Activated naive CD4-positive, alpha-beta T cell treated with anti-CD3 and anti-CD28 coated beads, Interleukin-2, amount 10 ng/mL, durations not matched to agents 7 days and 5 days (primary cell): Measurements from ENCODE around the gene ACSF3.
A peak's percentile ranks its signal among the peaks of the same experiment; 100 is the strongest.

Source experiments
- CTCF ChIA-PET: fragments of 350-600 bp; sonication (Branson Sonifier 250); formaldehyde crosslinking; loops from one replicate; lab custom pipeline; 2021; ENCODE audit warnings: antibody characterized with exemption; lab: Charles Lee
- DNase-seq: peaks from one replicate; pipeline ENCODE4 v3.0.0-alpha.2; 2020
- H3K27ac Mint-ChIP-seq: one replicate; pipeline ENCODE4 v1.8.0; 2021; ENCODE audit warnings: mild to moderate bottlenecking, moderate library complexity, mixed read lengths
- H3K27me3 Mint-ChIP-seq: one replicate; pipeline ENCODE4 v1.8.0; 2021; ENCODE audit warnings: mild to moderate bottlenecking, mixed read lengths
- H3K36me3 Mint-ChIP-seq: one replicate; pipeline ENCODE4 v1.8.0; 2021; ENCODE audit warnings: mixed read lengths
- H3K4me1 Mint-ChIP-seq: one replicate; pipeline ENCODE4 v1.8.0; 2021; ENCODE audit warnings: mixed read lengths
- H3K4me3 Mint-ChIP-seq: one replicate; pipeline ENCODE4 v1.8.0; 2021; ENCODE audit warnings: mild to moderate bottlenecking, moderate library complexity, mixed read lengths
- H3K9me3 Mint-ChIP-seq: one replicate; pipeline ENCODE4 v1.8.0; 2021; ENCODE audit warnings: mixed read lengths

ACSF3 gene

GRCh38 chr16:89168381-89169189 is 74.9 kb downstream of the ACSF3 start:
- Mint-ChIP-seq H3K36me3 (no peaks in the 10 kb centered on the region), H3K4me1 (peaks cover 8% of the 10 kb centered on the region), H3K4me3 (no peak overlapping the region), H3K27ac (no peak overlapping the region), H3K27me3 (peaks cover 60% of the 10 kb centered on the region), H3K9me3 (no peaks in the 10 kb centered on the region)
- DNase-seq = no peak
- CTCF ChIA-PET = interaction anchor here (0.6 to 2.4 kb wide), 4 partner anchors 44 to 431 kb away, joined by 3 to 7 read pairs (median 3); no protein-coding TSS in a partner anchor

- H3K4me3 Mint-ChIP-seq = no peak overlapping the region
Observed at GRCh38 chr16:89169778-89170177, 76.1 kb downstream of the ACSF3 start.

GRCh38 chr16:89170346-89171215 is 76.9 kb downstream of the ACSF3 start:
- H3K4me3 Mint-ChIP-seq = peak overlapping the region; percentile 47
- no peaks in the 10 kb centered on the region for H3K36me3 Mint-ChIP-seq
- peaks cover 66% of the 10 kb centered on the region for H3K27me3 Mint-ChIP-seq
- H3K27ac Mint-ChIP-seq = no peak overlapping the region
- peaks cover 8% of the 10 kb centered on the region for H3K4me1 Mint-ChIP-seq
- DNase-seq = peak; percentile 50
- CTCF ChIA-PET = interaction anchor here (0.7 to 1.6 kb wide), 2 partner anchors 329 to 433 kb away, joined by 3 read pairs; no protein-coding TSS in a partner anchor
- H3K9me3 Mint-ChIP-seq = no peaks in the 10 kb centered on the region

More at GRCh38 chr16:89169778-89170177, 76.1 kb downstream of the ACSF3 start:
- CTCF ChIA-PET = interaction anchor here (1.6 kb wide), 1 partner anchor 432 kb away, joined by 3 read pairs; no protein-coding TSS in a partner anchor
- no peaks in the 10 kb centered on the region for H3K9me3 Mint-ChIP-seq
- H3K27ac Mint-ChIP-seq = no peak overlapping the region
- H3K36me3 Mint-ChIP-seq = no peaks in the 10 kb centered on the region
- peaks cover 66% of the 10 kb centered on the region for H3K27me3 Mint-ChIP-seq
- no peak for DNase-seq
- H3K4me1 Mint-ChIP-seq = peaks cover 8% of the 10 kb centered on the region

- H3K4me1 Mint-ChIP-seq = peaks cover 8% of the 10 kb centered on the region
- DNase-seq = peak; percentile 96
- no peaks in the 10 kb centered on the region for H3K9me3 Mint-ChIP-seq
- H3K4me3 Mint-ChIP-seq = peak within 1 kb of the TSS; percentile 47
- peaks cover 63% of the 10 kb centered on the region for H3K27me3 Mint-ChIP-seq
- no peaks in the 10 kb centered on the region for H3K36me3 Mint-ChIP-seq
- no peak within 1 kb of the TSS for H3K27ac Mint-ChIP-seq
- CTCF ChIA-PET = interaction anchor here (0.7 to 1.6 kb wide), 2 partner anchors 328 to 434 kb away, joined by 3 read pairs; no protein-coding TSS in a partner anchor
Observed at GRCh38 chr16:89171216-89172170, 77.8 kb downstream of the ACSF3 start, which contains the start of gene CDH15. CDH15 (plus strand) TSS chr16:89171748; CDS start chr16:89171832, 84 bp downstream.

GRCh38 chr16:89172171-89172527 is 78.5 kb downstream of the ACSF3 start:
- CTCF ChIA-PET = no interaction called here
- Mint-ChIP-seq H3K4me1 (peaks cover 8% of the 10 kb centered on the region), H3K27me3 (peaks cover 59% of the 10 kb centered on the region), H3K4me3 (no peak overlapping the region), H3K9me3 (no peaks in the 10 kb centered on the region), H3K27ac (no peak overlapping the region), H3K36me3 (no peaks in the 10 kb centered on the region)
- DNase-seq = no peak

GRCh38 chr16:89172528-89173173 is 79.0 kb downstream of the ACSF3 start:
- H3K27me3 Mint-ChIP-seq = peaks cover 59% of the 10 kb centered on the region
- no peaks in the 10 kb centered on the region for H3K36me3 Mint-ChIP-seq
- CTCF ChIA-PET = no interaction called here
- H3K9me3 Mint-ChIP-seq = no peaks in the 10 kb centered on the region
- DNase-seq = no peak
- H3K4me3 Mint-ChIP-seq = no peak overlapping the region
- H3K4me1 Mint-ChIP-seq = peaks cover 8% of the 10 kb centered on the region
- H3K27ac Mint-ChIP-seq = no peak overlapping the region

- Mint-ChIP-seq H3K9me3 (no peaks in the 10 kb centered on the region), H3K27ac (no peak overlapping the region), H3K27me3 (peaks cover 58% of the 10 kb centered on the region), H3K4me1 (peaks cover 8% of the 10 kb centered on the region), H3K4me3 (no peak overlapping the region), H3K36me3 (no peaks in the 10 kb centered on the region)
- no peak for DNase-seq
- CTCF ChIA-PET = no interaction called here
Observed at GRCh38 chr16:89173174-89173921, 79.7 kb downstream of the ACSF3 start.

- CTCF ChIA-PET = no interaction called here
Observed at GRCh38 chr16:89174055-89174827, 80.6 kb downstream of the ACSF3 start.

GRCh38 chr16:89174877-89175276 is 81.2 kb downstream of the ACSF3 start:
- H3K4me1 Mint-ChIP-seq = peaks cover 8% of the 10 kb centered on the region
- H3K27me3 Mint-ChIP-seq = peaks cover 43% of the 10 kb centered on the region
- no peak overlapping the region for H3K27ac Mint-ChIP-seq
- no peak overlapping the region for H3K4me3 Mint-ChIP-seq
- no peak for DNase-seq
- no peaks in the 10 kb centered on the region for H3K36me3 Mint-ChIP-seq
- H3K9me3 Mint-ChIP-seq = no peaks in the 10 kb centered on the region
- CTCF ChIA-PET = no interaction called here

More at GRCh38 chr16:89174055-89174827, 80.6 kb downstream of the ACSF3 start:
- Mint-ChIP-seq H3K4me3 (no peak overlapping the region), H3K9me3 (no peaks in the 10 kb centered on the region), H3K36me3 (no peaks in the 10 kb centered on the region), H3K27ac (no peak overlapping the region), H3K27me3 (peaks cover 49% of the 10 kb centered on the region), H3K4me1 (peaks cover 8% of the 10 kb centered on the region)
- no peak for DNase-seq

GRCh38 chr16:89175280-89176146 is 81.9 kb downstream of the ACSF3 start:
- Mint-ChIP-seq H3K27me3 (peaks cover 37% of the 10 kb centered on the region), H3K4me1 (peaks cover 5% of the 10 kb centered on the region), H3K36me3 (no peaks in the 10 kb centered on the region), H3K9me3 (no peaks in the 10 kb centered on the region), H3K4me3 (no peak overlapping the region), H3K27ac (no peak overlapping the region)
- CTCF ChIA-PET = no interaction called here
- DNase-seq = no peak

- CTCF ChIA-PET = no interaction called here
- Mint-ChIP-seq H3K27ac (no peak overlapping the region), H3K9me3 (no peaks in the 10 kb centered on the region), H3K4me1 (no peaks in the 10 kb centered on the region), H3K36me3 (no peaks in the 10 kb centered on the region), H3K4me3 (no peak overlapping the region), H3K27me3 (peaks cover 30% of the 10 kb centered on the region)
- DNase-seq = no peak
Observed at GRCh38 chr16:89176147-89176690, 82.6 kb downstream of the ACSF3 start.
